Vagina (tissue), 2 donors: ENCODE measurements around the gene DBX1. TPM values are rescaled to one million over a fixed set of nuclear protein-coding genes. Genes with fewer than 3 reads are reported as not detected.
"Not testable (repeated sequence)": the region's sequence is repeated elsewhere in the genome, so short reads cannot be mapped to it uniquely, and the experiment has no call there.

Source experiments
- DNase-seq, 2 donors: peaks; one replicate each; pipeline ENCODE4 v3.0.0-alpha.2; 2017; ENCODE audit errors: extremely low spot score in 2 of 2
- H3K27ac ChIP-seq: fragments of 200-600 bp; sonication (generic); one replicate; pipeline ENCODE4 v1.5.1; 2019
- H3K27me3 ChIP-seq: fragments of 200-600 bp; sonication (generic); one replicate; pipeline ENCODE4 v1.5.1; 2019
- H3K36me3 ChIP-seq, 2 donors: fragments of 200-600 bp; sonication (generic); one replicate each; pipeline ENCODE4 v1.5.1; 2017 to 2019
- H3K4me1 ChIP-seq: fragments of 200-600 bp; sonication (generic); one replicate; pipeline ENCODE4 v1.5.1; 2019
- H3K4me3 ChIP-seq, 2 donors: fragments of 200-600 bp; sonication (generic); 1 replicate in 1 of 2; 2 replicates in 1 of 2; pipeline ENCODE4 v1.5.1; 2016 to 2019
- H3K9me3 ChIP-seq: fragments of 200-600 bp; sonication (generic); one replicate; pipeline ENCODE4 v1.5.1; 2019
- POLR2A ChIP-seq, 2 donors: fragments of 450-650 bp; IDR thresholded peaks; one replicate each; pipeline ENCODE4 v1.6.1; 2017; ENCODE audit warnings: antibody characterized with exemption in 2 of 2, mild to moderate bottlenecking in 2 of 2, moderate library complexity in 2 of 2
- POLR2AphosphoS5 ChIP-seq, 2 donors: sonication (generic); formaldehyde crosslinking; IDR thresholded peaks; one replicate each; pipeline ENCODE4 v1.9.0; 2017; ENCODE audit warnings: antibody characterized with exemption in 2 of 2, mild to moderate bottlenecking in 2 of 2, low read depth in 1 of 2; ENCODE audit not compliant: insufficient read depth in 1 of 2
- intact Hi-C: fragments of 100-400 bp; cut with DNase I; formaldehyde crosslinking; loops from one replicate; pipeline ENCODE4 v1.15.1; 2023
- total RNA-seq: library from RNA; depleted of rRNA; stranded (reverse); fragments of >200 nt; gene quantifications from one replicate; pipeline ENCODE4 v1.2.3, GENCODE V29; 2016
- TF ChIP-seq, protein P1 (sequence below), 3 experiments: fragments of 450-650 bp in 2 of 3; fragments of 200-600 bp in 1 of 3; sonication (generic) in 1 of 3; IDR thresholded peaks; one replicate each; pipeline ENCODE4 v1.5.1; 2017 to 2019; ENCODE audit warnings: antibody characterized with exemption in 3 of 3, mild to moderate bottlenecking in 2 of 3, moderate library complexity in 2 of 3

DBX1 gene
- total RNA-seq, 1 donor from 2014 or later = not detected

DNA sequence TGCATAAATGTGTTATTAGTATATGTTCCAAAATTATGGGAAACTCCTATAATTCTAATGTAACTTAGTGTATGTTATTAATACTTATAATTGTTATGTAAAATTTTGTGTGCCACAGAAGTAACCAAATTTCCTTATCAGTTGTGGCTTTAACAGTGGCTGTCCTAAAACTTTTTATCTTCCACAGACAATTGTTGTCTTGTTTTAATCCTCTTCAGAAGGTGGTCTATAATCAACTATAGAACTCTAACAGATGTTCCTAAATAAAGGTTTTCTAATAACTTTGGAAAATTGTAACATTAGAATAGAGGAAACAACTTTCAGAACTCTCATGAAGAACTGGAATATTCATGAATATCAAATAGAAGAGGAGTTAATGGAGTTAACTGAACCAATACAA, 44.4 kb upstream of the DBX1 start:
- no peak for DNase-seq
- H3K27ac ChIP-seq = no peak overlapping the region
- no peak overlapping the region for H3K4me3 ChIP-seq
- H3K36me3 ChIP-seq = no peaks in the 10 kb centered on the region
- H3K27me3 ChIP-seq = no peaks in the 10 kb centered on the region
- TF ChIP-seq POLR2A (IDR thresholded peaks at IDR 0.05) (no peak), POLR2AphosphoS5 (IDR thresholded peaks at IDR 0.05; ENCODE audit: insufficient read depth in 1 of 2, low read depth in 1 of 2) (no peak)
- TF ChIP-seq, protein P1, sequence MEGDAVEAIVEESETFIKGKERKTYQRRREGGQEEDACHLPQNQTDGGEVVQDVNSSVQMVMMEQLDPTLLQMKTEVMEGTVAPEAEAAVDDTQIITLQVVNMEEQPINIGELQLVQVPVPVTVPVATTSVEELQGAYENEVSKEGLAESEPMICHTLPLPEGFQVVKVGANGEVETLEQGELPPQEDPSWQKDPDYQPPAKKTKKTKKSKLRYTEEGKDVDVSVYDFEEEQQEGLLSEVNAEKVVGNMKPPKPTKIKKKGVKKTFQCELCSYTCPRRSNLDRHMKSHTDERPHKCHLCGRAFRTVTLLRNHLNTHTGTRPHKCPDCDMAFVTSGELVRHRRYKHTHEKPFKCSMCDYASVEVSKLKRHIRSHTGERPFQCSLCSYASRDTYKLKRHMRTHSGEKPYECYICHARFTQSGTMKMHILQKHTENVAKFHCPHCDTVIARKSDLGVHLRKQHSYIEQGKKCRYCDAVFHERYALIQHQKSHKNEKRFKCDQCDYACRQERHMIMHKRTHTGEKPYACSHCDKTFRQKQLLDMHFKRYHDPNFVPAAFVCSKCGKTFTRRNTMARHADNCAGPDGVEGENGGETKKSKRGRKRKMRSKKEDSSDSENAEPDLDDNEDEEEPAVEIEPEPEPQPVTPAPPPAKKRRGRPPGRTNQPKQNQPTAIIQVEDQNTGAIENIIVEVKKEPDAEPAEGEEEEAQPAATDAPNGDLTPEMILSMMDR (IDR thresholded peaks at IDR 0.05) = no peak
- intact Hi-C loops = no loop called here
- H3K9me3 ChIP-seq = no peaks in the 10 kb centered on the region
- H3K4me1 ChIP-seq = no peaks in the 10 kb centered on the region

DNA sequence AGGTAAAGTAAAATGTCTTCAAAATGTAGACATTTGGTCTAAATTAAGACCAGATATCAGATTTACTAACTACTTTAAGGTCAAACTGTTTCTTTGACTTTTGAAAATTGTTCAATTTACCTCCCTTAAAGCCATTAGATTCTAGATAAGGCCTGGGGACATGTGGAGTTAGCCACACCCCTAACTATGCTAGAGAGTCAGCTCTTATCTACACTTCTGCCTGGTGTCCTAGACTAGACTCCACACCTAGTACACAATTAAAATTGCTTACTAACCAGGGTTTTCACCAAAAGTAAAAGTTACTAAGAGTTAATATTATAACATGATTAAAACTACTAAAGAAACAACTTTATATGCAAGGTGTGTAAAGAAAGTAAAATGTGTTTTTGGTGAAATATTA, 43.6 kb upstream of the DBX1 start:
- TF ChIP-seq POLR2A (IDR thresholded peaks at IDR 0.05) = no peak
- TF ChIP-seq, protein P1 (IDR thresholded peaks at IDR 0.05) = no peak
- TF ChIP-seq POLR2AphosphoS5 (IDR thresholded peaks at IDR 0.05; ENCODE audit: insufficient read depth in 1 of 2, low read depth in 1 of 2) = no peak
- H3K4me1 ChIP-seq = no peaks in the 10 kb centered on the region
- intact Hi-C loops = no loop called here
- H3K27me3 ChIP-seq = no peaks in the 10 kb centered on the region
- H3K27ac ChIP-seq = no peak overlapping the region
- no peaks in the 10 kb centered on the region for H3K36me3 ChIP-seq
- DNase-seq = no peak
- H3K9me3 ChIP-seq = no peaks in the 10 kb centered on the region
- no peak overlapping the region for H3K4me3 ChIP-seq

DNA sequence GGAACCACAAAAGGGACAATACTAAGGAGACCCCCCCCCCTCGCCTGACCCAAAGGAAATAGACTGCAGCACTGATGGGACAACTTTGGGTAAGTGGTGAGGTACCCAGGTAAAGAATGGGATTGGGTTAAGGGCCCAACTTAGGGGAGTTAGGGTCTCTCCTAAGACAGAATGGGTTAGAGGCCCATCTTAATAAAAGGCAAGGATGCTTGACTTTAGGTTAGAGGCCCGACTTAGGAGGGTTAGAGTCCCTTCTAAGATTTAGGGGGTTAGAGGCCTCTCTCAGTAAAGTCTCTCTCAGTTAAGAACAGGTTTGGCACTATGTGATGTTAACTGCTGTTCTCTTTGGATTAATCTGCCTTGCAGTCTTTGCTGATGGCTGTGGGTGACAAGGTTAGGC, 41.0 kb upstream of the DBX1 start:
- Histone ChIP-seq H3K27me3 (no peaks in the 10 kb centered on the region), H3K9me3 (no peaks in the 10 kb centered on the region), H3K27ac (no peak overlapping the region), H3K36me3 (no peaks in the 10 kb centered on the region), H3K4me3 (no peak overlapping the region), H3K4me1 (no peaks in the 10 kb centered on the region)
- intact Hi-C loops = no loop called here
- DNase-seq = no peak
- TF ChIP-seq, protein P1 (IDR thresholded peaks at IDR 0.05) = no peak
- TF ChIP-seq POLR2A (IDR thresholded peaks at IDR 0.05) (no peak), POLR2AphosphoS5 (IDR thresholded peaks at IDR 0.05; ENCODE audit: insufficient read depth in 1 of 2, low read depth in 1 of 2) (no peak)

DNA sequence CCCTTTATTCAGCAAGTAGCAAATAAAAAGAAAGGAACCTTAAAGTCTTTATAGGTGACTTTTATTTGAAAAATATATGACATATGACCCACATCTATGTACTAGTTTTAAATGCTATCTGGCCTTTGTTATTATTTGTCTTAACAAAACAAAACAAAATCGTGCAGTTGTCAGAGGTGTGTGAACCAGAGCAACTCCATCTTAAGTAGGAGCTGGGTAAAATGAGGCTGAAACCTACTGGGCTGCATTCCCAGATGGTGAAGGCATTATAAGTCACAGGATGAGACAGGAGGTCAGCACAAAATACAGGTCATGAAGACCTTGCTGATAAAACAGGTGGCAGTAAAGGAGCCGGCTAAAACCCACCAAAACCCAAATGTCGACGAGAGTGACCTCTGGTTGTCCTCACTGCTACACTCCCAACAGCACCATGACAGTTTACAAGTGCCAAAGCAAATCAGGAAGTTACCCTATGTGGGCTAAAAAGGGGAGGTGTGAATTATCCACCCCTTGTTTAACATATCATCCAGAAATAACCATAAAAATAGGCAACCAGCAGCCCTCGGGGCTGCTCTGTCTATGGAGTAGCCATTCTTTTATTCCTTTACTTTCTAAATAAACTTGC, 40.2 kb upstream of the DBX1 start:
- intact Hi-C loops, DNase-seq: not testable (repeated sequence)

DNA sequence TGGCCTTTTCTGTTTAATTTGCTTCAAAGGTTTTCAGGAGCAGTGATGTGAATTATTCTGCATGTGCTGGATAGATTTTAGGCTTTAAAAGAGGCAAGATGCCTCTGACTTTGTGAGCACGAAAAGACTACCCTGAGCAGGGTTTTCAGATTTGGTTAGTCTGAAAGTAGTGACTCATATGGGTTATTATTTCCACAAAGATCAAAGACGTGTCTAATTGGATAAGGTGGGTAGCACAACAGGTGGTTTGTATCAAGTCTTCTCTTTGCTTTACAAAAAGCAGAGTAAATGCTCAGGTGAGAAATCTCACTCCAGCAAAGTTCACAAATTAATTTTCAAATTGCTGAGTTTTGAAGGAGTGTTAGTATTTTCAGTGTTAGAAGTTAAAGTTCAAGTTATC, 37.6 kb upstream of the DBX1 start:
- H3K9me3 ChIP-seq = no peaks in the 10 kb centered on the region
- no peaks in the 10 kb centered on the region for H3K36me3 ChIP-seq
- no peak overlapping the region for H3K27ac ChIP-seq
- no peak for TF ChIP-seq POLR2AphosphoS5 (IDR thresholded peaks at IDR 0.05; ENCODE audit: insufficient read depth in 1 of 2, low read depth in 1 of 2)
- TF ChIP-seq, protein P1 (IDR thresholded peaks at IDR 0.05) = no peak
- no peak for TF ChIP-seq POLR2A (IDR thresholded peaks at IDR 0.05)
- no peaks in the 10 kb centered on the region for H3K4me1 ChIP-seq
- DNase-seq = no peak
- H3K27me3 ChIP-seq = no peaks in the 10 kb centered on the region
- intact Hi-C loops = no loop called here
- H3K4me3 ChIP-seq = no peak overlapping the region

More for the DNA sequence above, 40.2 kb upstream of the DBX1 start:
- not testable (repeated sequence) for H3K27me3 ChIP-seq, H3K27ac ChIP-seq, H3K36me3 ChIP-seq, H3K4me3 ChIP-seq, H3K9me3 ChIP-seq, H3K4me1 ChIP-seq
